ENCODE results near the gene RDX. TPM values are rescaled to one million over a fixed set of nuclear protein-coding genes. Genes with fewer than 3 reads are reported as not detected.

Gene RDX
- total RNA-seq, 4 donors from 2014 or later, result 35.3 to 62.9 (median 51.7) TPM

- Histone ChIP-seq H3K36me3 (peaks cover 5 to 41% (median 16%) of the 10 kb centered on the region in 3 donors), H3K4me1 (no peaks in the 10 kb centered on the region), H3K27ac (no peak overlapping the region), H3K27me3 (no peaks in the 10 kb centered on the region), H3K9me3 (no peaks in the 10 kb centered on the region), H3K4me3 (no peak overlapping the region)
- no peak for DNase-seq
- TF ChIP-seq POLR2A (IDR thresholded peaks at IDR 0.05), result no peak
- no peak for TF ChIP-seq CTCF (IDR thresholded peaks at IDR 0.05)
- WGBS, 2 donors, result 77 to 78% methylated on average over 2 of the region's 2 CpGs
- intact Hi-C loops (cut with DNase I), result no loop called here
Observed at GRCh38 chr11:110160437-110160836, 136.0 kb downstream of the RDX start.

DNA sequence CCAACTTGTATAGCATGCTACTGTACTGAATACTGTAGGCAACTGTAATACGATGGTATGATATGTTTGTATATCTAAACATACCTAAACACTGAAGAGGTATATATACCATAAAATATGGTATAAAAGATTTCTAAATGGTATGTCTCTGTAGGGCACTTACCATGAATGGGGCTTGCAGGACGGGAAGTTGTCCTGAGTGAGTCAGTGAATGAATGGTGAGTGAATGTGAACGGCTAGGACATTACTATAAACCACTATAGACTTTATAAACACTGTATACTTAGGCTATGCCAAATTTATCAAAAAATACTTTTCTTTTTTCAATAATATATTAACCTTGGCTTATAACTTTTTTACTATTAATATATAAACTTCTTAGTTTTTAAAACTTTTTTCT lies 136.4 kb downstream of the RDX start:
- H3K4me1 ChIP-seq, result no peaks in the 10 kb centered on the region
- no peak overlapping the region for H3K27ac ChIP-seq
- intact Hi-C loops (cut with DNase I), result no loop called here
- H3K9me3 ChIP-seq, result no peaks in the 10 kb centered on the region
- H3K27me3 ChIP-seq, result no peaks in the 10 kb centered on the region
- H3K36me3 ChIP-seq, result peaks cover 5 to 37% (median 15%) of the 10 kb centered on the region in 3 donors
- 79 to 84% methylated on average over 3 of the region's 3 CpGs for WGBS, 2 donors
- DNase-seq, result no peak
- H3K4me3 ChIP-seq, result no peak overlapping the region
- TF ChIP-seq POLR2A (IDR thresholded peaks at IDR 0.05), result no peak
- no peak for TF ChIP-seq CTCF (IDR thresholded peaks at IDR 0.05)

DNA sequence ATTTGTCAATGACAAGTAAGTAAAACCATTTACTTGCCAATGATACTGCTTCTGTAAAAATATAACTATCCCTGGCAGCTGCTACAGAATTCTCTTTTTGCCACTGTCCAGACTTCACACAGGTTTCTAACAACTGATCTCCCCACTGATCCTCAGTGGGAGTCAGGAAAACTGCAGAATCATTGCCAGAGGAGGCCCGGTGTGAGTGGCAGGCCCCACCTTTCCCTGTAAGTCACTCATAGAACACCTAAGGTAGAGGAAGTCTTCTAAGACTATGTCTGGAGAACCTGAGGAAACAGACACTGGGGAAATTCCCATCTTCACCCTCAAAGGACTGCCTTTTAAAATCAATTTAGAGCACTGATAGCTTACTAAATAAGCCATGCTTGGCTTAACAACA lies 136.9 kb downstream of the RDX start:
- DNase-seq, result no peak
- Histone ChIP-seq H3K4me1 (no peaks in the 10 kb centered on the region), H3K36me3 (peaks cover 3 to 32% (median 10%) of the 10 kb centered on the region in 3 donors), H3K4me3 (no peak overlapping the region), H3K27me3 (no peaks in the 10 kb centered on the region), H3K9me3 (no peaks in the 10 kb centered on the region), H3K27ac (no peak overlapping the region)
- intact Hi-C loops (cut with DNase I), result no loop called here
- 57 to 71% methylated on average over 1 of the region's 1 CpG for WGBS, 2 donors
- no peak for TF ChIP-seq POLR2A (IDR thresholded peaks at IDR 0.05)
- no peak for TF ChIP-seq CTCF (IDR thresholded peaks at IDR 0.05)

GRCh38 chr11:110158317-110159200 lies 137.9 kb downstream of the RDX start:
- H3K9me3 ChIP-seq, result no peaks in the 10 kb centered on the region
- 80 to 90% methylated on average over 6 to 7 of the region's 9 CpGs for WGBS, 2 donors
- H3K36me3 ChIP-seq, result peaks cover 0 to 24% (median 8%) of the 10 kb centered on the region in 3 donors
- H3K4me3 ChIP-seq, result no peak overlapping the region
- intact Hi-C loops (cut with DNase I), result no loop called here
- no peak for TF ChIP-seq CTCF (IDR thresholded peaks at IDR 0.05)
- no peak for TF ChIP-seq POLR2A (IDR thresholded peaks at IDR 0.05)
- no peaks in the 10 kb centered on the region for H3K4me1 ChIP-seq
- H3K27me3 ChIP-seq, result no peaks in the 10 kb centered on the region
- H3K27ac ChIP-seq, result no peak overlapping the region
- no peak for DNase-seq

DNA sequence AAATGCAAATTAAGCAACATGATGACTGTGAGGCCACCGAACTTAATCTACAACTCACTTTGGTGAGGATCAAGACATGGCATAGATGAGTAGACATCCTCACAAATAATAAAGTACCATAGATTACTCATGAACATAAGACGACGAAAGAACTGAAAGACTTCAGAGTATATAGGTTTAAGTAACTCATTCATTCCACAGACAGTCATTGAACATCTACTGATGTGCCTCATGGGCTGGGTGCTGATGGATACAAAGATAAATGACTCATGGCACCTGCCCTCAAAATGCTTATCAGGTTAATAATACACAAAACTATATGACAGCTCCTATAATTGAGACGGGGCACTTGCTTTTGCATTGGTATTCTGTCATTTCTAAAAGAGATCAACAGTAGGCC lies 139.9 kb downstream of the RDX start:
- 81 to 85% methylated on average over 4 of the region's 4 CpGs for WGBS, 2 donors
- no peak for DNase-seq
- Histone ChIP-seq H3K9me3 (no peaks in the 10 kb centered on the region), H3K27ac (no peak overlapping the region), H3K4me1 (no peaks in the 10 kb centered on the region), H3K27me3 (no peaks in the 10 kb centered on the region), H3K36me3 (peaks cover 0 to 16% (median 8%) of the 10 kb centered on the region in 3 donors), H3K4me3 (no peak overlapping the region)
- intact Hi-C loops (cut with DNase I), result no loop called here
- TF ChIP-seq CTCF (IDR thresholded peaks at IDR 0.05), result no peak
- no peak for TF ChIP-seq POLR2A (IDR thresholded peaks at IDR 0.05)

Data from esophagus squamous epithelium (tissue), 5 donors.